Nephron (organoid): ENCODE data around the gene ARID1B.

Experiments used
- H3K27ac Mint-ChIP-seq, 3 experiments: 2 replicates each; pipeline ENCODE4 v1.8.0; 2020; ENCODE audit warnings: mixed read lengths in 3 of 3, mild to moderate bottlenecking in 2 of 3, moderate library complexity in 1 of 3
- H3K27me3 Mint-ChIP-seq: 2 replicates; pipeline ENCODE4 v1.8.0; 2021; ENCODE audit warnings: low read depth, mild to moderate bottlenecking, moderate library complexity, mixed read lengths
- H3K36me3 Mint-ChIP-seq: 2 replicates; pipeline ENCODE4 v1.8.0; 2020; ENCODE audit warnings: low read depth, mixed read lengths
- H3K4me1 Mint-ChIP-seq: 2 replicates; pipeline ENCODE4 v1.8.0; 2020; ENCODE audit warnings: mixed read lengths
- H3K4me3 Mint-ChIP-seq, 3 experiments: 2 replicates each; pipeline ENCODE4 v1.8.0; 2020; ENCODE audit warnings: mild to moderate bottlenecking in 3 of 3, mixed read lengths in 3 of 3, moderate library complexity in 2 of 3
- H3K9me3 Mint-ChIP-seq: 2 replicates; pipeline ENCODE4 v1.8.0; 2020; ENCODE audit warnings: mixed read lengths
- CTCF ChIP-seq, 3 experiments: fragments of 200-600 bp; sonication (generic); IDR thresholded peaks; one replicate each; pipeline ENCODE4 v1.5.0; 2021; ENCODE audit warnings: antibody characterized with exemption in 3 of 3; ENCODE audit not compliant: unreplicated experiment in 3 of 3

ARID1B gene

GRCh38 chr6:157047951-157048350 is 270.8 kb downstream of the ARID1B start:
- no peak for TF ChIP-seq CTCF (IDR thresholded peaks at IDR 0.05; ENCODE audit: unreplicated experiment in 3 of 3)

GRCh38 chr6:157049133-157049532 is 272.0 kb downstream of the ARID1B start:
- Mint-ChIP-seq H3K4me1 (peaks cover 34% of the 10 kb centered on the region), H3K4me3 (no peak overlapping the region), H3K27me3 (no peaks in the 10 kb centered on the region), H3K27ac (peak overlapping the region in 1 of 3 experiments; percentile 63), H3K36me3 (no peaks in the 10 kb centered on the region), H3K9me3 (no peaks in the 10 kb centered on the region)
- TF ChIP-seq CTCF (IDR thresholded peaks at IDR 0.05; ENCODE audit: unreplicated experiment in 3 of 3) = no peak

More at GRCh38 chr6:157047951-157048350, 270.8 kb downstream of the ARID1B start:
- peaks cover 4% of the 10 kb centered on the region for H3K36me3 Mint-ChIP-seq
- peak overlapping the region; percentile 30 to 70 (median 63) for H3K27ac Mint-ChIP-seq
- no peaks in the 10 kb centered on the region for H3K9me3 Mint-ChIP-seq
- H3K4me1 Mint-ChIP-seq = peaks cover 34% of the 10 kb centered on the region
- H3K4me3 Mint-ChIP-seq = no peak overlapping the region
- no peaks in the 10 kb centered on the region for H3K27me3 Mint-ChIP-seq

- H3K36me3 Mint-ChIP-seq = peaks cover 12% of the 10 kb centered on the region
- H3K9me3 Mint-ChIP-seq = no peaks in the 10 kb centered on the region
- peaks cover 34% of the 10 kb centered on the region for H3K4me1 Mint-ChIP-seq
- no peak for TF ChIP-seq CTCF (IDR thresholded peaks at IDR 0.05; ENCODE audit: unreplicated experiment in 3 of 3)
- H3K27me3 Mint-ChIP-seq = no peaks in the 10 kb centered on the region
- no peak overlapping the region for H3K4me3 Mint-ChIP-seq
- H3K27ac Mint-ChIP-seq = peak overlapping the region; percentile 17 to 55 (median 37)
Observed at GRCh38 chr6:157050537-157051265, 273.5 kb downstream of the ARID1B start.

- Mint-ChIP-seq H3K27ac (no peak overlapping the region), H3K9me3 (no peaks in the 10 kb centered on the region), H3K4me1 (peaks cover 22% of the 10 kb centered on the region), H3K36me3 (peaks cover 24% of the 10 kb centered on the region), H3K4me3 (no peak overlapping the region), H3K27me3 (no peaks in the 10 kb centered on the region)
- TF ChIP-seq CTCF (IDR thresholded peaks at IDR 0.05; ENCODE audit: unreplicated experiment in 3 of 3) = no peak
Observed at GRCh38 chr6:157054531-157054979, 277.4 kb downstream of the ARID1B start.

- Mint-ChIP-seq H3K27me3 (no peaks in the 10 kb centered on the region), H3K9me3 (no peaks in the 10 kb centered on the region), H3K36me3 (peaks cover 24% of the 10 kb centered on the region), H3K4me1 (peaks cover 20% of the 10 kb centered on the region), H3K4me3 (no peak overlapping the region), H3K27ac (no peak overlapping the region)
- no peak for TF ChIP-seq CTCF (IDR thresholded peaks at IDR 0.05; ENCODE audit: unreplicated experiment in 3 of 3)
Observed at GRCh38 chr6:157055863-157056262, 278.7 kb downstream of the ARID1B start.

- Mint-ChIP-seq H3K27me3 (no peaks in the 10 kb centered on the region), H3K4me3 (no peak overlapping the region), H3K9me3 (no peaks in the 10 kb centered on the region), H3K27ac (peak overlapping the region in 1 of 3 experiments; percentile 71), H3K4me1 (peaks cover 16% of the 10 kb centered on the region), H3K36me3 (peaks cover 24% of the 10 kb centered on the region)
- no peak for TF ChIP-seq CTCF (IDR thresholded peaks at IDR 0.05; ENCODE audit: unreplicated experiment in 3 of 3)
Observed at GRCh38 chr6:157056275-157056674, 279.1 kb downstream of the ARID1B start.
